ENCODE results near the gene CCDC60. TPM values are rescaled to one million over a fixed set of nuclear protein-coding genes. Genes with fewer than 3 reads are reported as not detected.

The CCDC60 gene
- total and polyA plus RNA-seq, 12 donors: not detected

DNA sequence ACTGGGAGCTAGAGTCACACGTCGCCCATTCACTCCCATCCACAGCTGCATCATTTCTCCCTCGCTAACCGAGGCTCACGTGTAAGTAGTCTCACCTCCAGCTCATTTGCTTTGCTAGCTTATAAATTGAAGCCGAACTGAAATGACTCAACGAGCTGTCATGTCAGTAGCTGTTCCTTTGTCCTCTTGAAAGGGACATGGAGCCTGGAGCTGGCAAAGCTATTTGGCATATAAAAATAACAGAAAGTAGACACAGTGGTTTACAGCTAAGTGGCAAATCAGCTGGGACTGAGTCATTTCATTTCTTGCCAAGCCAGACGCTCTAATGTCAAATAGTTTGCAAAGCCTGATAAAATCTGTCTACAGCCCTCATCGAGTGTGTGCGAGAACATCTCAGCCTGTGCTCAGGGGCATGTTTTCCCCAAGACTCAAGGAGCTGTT is 144.6 kb downstream of the CCDC60 start:
- H3K36me3 ChIP-seq (replicated peaks in 1 of 2): no peaks in the 10 kb centered on the region
- H3K27me3 ChIP-seq: no peaks in the 10 kb centered on the region
- no peak overlapping the region for H3K27ac ChIP-seq
- H3K4me3 ChIP-seq: no peak overlapping the region
- no peak for DNase-seq
- WGBS, 4 donors: 63 to 66% (median 65%) methylated on average over 10 of the region's 10 CpGs
- H3K9me3 ChIP-seq (replicated peaks in 1 of 3): no peaks in the 10 kb centered on the region
- TF ChIP-seq POLR2A (IDR thresholded peaks at IDR 0.05): no peak
- TF ChIP-seq, protein P1, sequence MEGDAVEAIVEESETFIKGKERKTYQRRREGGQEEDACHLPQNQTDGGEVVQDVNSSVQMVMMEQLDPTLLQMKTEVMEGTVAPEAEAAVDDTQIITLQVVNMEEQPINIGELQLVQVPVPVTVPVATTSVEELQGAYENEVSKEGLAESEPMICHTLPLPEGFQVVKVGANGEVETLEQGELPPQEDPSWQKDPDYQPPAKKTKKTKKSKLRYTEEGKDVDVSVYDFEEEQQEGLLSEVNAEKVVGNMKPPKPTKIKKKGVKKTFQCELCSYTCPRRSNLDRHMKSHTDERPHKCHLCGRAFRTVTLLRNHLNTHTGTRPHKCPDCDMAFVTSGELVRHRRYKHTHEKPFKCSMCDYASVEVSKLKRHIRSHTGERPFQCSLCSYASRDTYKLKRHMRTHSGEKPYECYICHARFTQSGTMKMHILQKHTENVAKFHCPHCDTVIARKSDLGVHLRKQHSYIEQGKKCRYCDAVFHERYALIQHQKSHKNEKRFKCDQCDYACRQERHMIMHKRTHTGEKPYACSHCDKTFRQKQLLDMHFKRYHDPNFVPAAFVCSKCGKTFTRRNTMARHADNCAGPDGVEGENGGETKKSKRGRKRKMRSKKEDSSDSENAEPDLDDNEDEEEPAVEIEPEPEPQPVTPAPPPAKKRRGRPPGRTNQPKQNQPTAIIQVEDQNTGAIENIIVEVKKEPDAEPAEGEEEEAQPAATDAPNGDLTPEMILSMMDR (IDR thresholded peaks at IDR 0.05): no peak
- no peaks in the 10 kb centered on the region for H3K4me1 ChIP-seq (replicated peaks in 1 of 2)
- intact Hi-C loops (cut with DNase I): no loop called here

DNA sequence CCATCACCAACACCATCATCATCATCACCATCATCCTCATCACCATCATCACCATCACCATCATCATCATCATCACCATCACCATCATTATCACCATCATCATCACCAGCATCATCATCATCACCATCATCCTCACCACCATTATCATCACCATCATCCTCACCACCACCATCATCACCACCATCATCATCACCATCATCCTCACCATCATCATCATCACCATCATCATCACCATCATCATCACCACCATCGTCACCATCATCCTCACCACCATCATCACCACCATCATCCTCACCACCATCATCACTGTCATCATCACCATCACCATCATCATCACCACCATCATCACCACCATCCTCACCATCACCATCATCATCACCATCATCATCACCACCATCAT is 146.0 kb downstream of the CCDC60 start:
- Histone ChIP-seq H3K4me3 (no peak overlapping the region), H3K36me3 (replicated peaks in 1 of 2) (no peaks in the 10 kb centered on the region), H3K4me1 (replicated peaks in 1 of 2) (no peaks in the 10 kb centered on the region), H3K27me3 (no peaks in the 10 kb centered on the region), H3K9me3 (replicated peaks in 1 of 3) (no peaks in the 10 kb centered on the region), H3K27ac (no peak overlapping the region)
- intact Hi-C loops (cut with DNase I): no loop called here
- WGBS, 4 donors: 81 to 89% (median 85%) methylated on average over 1 of the region's 1 CpG
- TF ChIP-seq POLR2A (IDR thresholded peaks at IDR 0.05): no peak
- TF ChIP-seq, protein P1 (IDR thresholded peaks at IDR 0.05): no peak
- DNase-seq: no peak

DNA sequence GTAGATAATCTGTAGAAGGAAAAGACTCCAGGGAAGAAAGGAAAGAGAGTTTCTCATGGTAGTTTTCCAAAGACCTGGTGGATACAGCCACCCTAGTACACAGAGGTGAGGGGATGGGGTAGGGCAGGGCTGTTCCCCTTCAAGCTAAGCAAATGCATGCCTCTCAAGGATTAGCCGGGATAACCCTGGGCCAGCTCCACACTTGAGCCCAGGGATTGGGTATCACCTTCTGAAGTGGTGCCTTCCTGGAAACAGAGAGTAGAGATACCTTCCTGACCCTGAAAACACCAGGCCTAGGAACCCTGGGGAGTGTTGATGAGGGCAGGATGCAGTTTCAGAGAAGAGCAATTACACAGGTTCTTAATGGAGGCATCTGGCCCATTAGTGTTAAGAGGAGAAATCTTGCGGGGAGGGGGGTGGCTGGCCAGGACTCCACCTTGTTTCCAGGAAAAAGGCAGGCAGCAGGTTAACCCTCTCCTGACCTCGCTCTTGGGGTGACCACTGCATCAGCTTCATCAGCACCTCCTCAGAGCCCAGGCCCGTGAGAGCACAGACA is 152.1 kb downstream of the CCDC60 start:
- peaks cover 2% of the 10 kb centered on the region for H3K27me3 ChIP-seq

DNA sequence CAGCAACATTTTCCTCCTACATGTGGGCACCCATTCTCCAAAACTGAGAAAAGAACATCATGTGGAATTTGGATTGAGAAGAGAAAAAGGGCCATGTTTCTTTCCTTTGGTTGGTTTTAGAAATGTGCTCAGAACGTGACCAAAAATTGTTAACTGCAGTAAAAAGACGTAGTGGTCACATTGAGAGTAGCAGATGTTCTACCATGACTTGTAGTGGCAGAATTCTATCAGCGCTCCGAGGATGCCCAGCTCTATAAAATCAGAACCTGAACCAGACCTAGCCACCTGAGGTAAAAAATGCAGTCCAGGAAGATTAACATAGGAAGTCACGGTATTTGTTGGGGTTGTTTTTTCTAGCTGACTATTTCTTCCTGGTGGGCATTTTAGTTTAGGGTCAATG is 157.3 kb downstream of the CCDC60 start:
- no peak overlapping the region for H3K27ac ChIP-seq
- intact Hi-C loops (cut with DNase I): no loop called here
- peaks cover 4% of the 10 kb centered on the region for H3K27me3 ChIP-seq
- no peaks in the 10 kb centered on the region for H3K9me3 ChIP-seq (replicated peaks in 1 of 3)
- no peaks in the 10 kb centered on the region for H3K4me1 ChIP-seq (replicated peaks in 1 of 2)
- no peak overlapping the region for H3K4me3 ChIP-seq
- TF ChIP-seq, protein P1 (IDR thresholded peaks at IDR 0.05): no peak
- no peak for TF ChIP-seq POLR2A (IDR thresholded peaks at IDR 0.05)
- WGBS, 4 donors: 76 to 83% (median 79%) methylated on average over 5 of the region's 5 CpGs
- DNase-seq: no peak
- no peaks in the 10 kb centered on the region for H3K36me3 ChIP-seq (replicated peaks in 1 of 2)

More for the DNA sequence above, 152.1 kb downstream of the CCDC60 start:
- DNase-seq: no peak
- no peaks in the 10 kb centered on the region for H3K36me3 ChIP-seq (replicated peaks in 1 of 2)
- H3K27ac ChIP-seq: no peak overlapping the region
- TF ChIP-seq POLR2A (IDR thresholded peaks at IDR 0.05): no peak
- TF ChIP-seq, protein P1 (IDR thresholded peaks at IDR 0.05): no peak
- H3K4me3 ChIP-seq: no peak overlapping the region
- intact Hi-C loops (cut with DNase I): no loop called here
- no peaks in the 10 kb centered on the region for H3K4me1 ChIP-seq (replicated peaks in 1 of 2)
- WGBS, 4 donors: 29 to 51% (median 33%) methylated on average over 4 of the region's 4 CpGs
- H3K9me3 ChIP-seq (replicated peaks in 1 of 3): no peaks in the 10 kb centered on the region

Data from adrenal gland (tissue), 12 donors.